Activated CD4-positive, alpha-beta T cell treated with anti-CD3 and anti-CD28 coated beads for 1 hour (primary cell): ENCODE data around the gene HADH.
"Not testable (repeated sequence)": the region's sequence is repeated elsewhere in the genome, so short reads cannot be mapped to it uniquely, and the experiment has no call there.

Experiments used
- DNase-seq: peaks from one replicate; pipeline ENCODE4 v3.0.0-alpha.2; 2020

The HADH gene

DNA sequence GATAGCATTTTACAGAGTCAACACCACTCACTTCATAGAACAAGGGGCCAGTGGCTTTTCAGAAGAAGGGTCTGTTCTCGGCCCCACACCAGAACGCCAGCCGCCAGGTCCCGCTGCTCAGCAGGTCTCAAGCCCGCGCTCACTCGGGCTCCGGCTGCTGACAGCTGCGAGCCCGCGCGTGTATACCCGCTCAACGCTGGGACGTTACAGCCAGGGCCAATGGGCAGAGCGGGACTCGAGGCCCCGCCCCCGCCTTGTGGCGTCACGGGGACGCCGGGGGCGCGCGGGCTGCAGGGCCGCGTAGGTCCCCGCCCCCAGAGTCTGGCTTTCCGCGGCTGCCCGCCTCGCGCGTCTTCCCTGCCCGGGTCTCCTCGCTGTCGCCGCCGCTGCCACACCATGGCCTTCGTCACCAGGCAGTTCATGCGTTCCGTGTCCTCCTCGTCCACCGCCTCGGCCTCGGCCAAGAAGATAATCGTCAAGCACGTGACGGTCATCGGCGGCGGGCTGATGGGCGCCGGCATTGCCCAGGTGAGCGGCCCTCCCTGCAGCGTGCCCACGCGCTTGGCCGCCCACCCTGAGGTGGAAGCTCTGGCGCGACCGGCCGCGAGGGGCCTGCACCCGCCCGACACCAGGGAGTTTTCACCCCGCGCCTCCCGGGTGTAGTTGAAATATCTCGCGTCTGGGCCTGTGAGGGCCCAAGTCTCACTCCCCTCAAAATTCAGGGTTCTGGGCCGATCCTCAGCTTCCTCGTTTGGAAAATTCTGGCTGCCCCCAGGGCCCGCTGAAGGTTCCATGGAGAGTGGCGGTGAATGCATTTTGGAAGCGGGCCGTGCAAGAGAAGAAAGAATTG, at the start of gene HADH:
TSS of gene HADH (plus strand) at position 353 of the 850 bp plus-strand sequence. CDS start at position 397, 44 bp downstream.
- DNase-seq: peak; percentile 92

DNA sequence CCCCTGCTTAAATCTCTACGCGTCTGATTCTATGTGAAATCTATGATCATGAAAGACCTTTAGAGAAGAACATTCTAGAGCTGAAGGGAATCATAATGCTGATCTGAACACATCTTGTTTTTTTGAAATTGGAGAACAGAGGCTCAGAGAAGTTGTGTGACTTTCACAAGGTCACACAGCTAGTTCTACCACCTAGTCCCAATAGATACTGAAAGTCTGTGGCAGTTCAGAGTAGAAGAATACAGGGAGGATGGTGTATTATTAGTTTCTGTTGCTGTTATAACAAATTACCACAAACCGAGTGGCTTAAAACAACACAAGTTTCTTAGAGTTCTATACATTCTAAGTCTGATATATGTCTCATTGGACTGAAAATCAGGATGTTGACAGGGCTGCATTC, 43.9 kb upstream of the HADH start:
- no peak for DNase-seq

DNA sequence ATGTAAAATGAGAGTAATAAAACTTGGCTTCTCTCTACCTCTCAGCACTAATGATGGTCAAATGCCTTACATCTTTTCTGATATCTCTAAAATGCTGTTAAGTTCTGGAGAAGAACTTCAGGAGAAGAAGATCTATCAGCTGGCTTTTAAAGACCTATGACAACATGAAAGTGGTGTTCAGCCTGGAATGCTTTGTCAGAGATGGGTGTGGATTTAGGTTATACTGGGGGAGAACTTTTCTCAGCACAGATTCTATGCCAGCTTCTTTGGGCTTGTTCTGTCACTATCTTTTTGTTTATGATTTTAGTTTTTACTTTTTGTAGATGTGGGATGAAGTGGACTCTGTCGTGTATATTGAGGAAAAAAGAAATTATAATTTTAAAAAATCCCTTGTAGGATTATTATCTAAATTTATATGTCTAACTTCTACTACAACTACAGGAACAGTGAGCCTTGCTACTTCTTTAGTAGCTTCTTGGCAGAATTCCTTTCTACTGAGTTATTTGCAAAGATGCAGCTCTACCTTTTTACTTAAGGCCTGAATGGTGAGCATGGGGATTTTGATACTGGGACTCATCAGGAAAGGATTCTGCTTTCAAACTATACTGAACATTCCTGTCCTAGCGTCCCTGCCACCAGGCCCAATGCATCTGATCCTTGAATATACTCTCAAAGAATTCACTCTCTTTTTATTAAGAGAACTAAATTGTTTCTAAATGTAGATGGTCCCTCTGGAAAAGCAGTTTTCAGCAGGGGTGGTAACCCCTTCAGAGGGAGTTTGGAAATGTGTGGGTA, 38.7 kb upstream of the HADH start:
- no peak for DNase-seq

DNA sequence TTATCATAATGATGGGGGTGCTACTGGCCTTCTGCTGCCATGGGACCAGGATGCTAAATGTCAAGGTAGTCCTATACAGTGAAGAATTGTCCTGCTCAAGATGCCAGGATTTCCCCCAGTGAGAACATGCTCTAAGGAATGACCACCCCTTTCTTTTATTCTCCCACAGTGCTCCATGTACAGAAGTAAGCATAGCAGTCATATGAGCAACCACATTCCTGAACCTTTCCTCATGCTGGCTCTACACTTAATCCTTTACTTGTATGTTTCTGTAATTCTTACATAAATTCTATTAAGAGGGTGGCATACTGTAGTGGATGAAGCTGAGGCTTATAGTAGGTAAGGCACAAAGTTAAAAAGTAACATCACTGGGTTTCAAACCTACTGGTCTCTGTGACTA, 38.1 kb upstream of the HADH start:
- DNase-seq: no peak

DNA sequence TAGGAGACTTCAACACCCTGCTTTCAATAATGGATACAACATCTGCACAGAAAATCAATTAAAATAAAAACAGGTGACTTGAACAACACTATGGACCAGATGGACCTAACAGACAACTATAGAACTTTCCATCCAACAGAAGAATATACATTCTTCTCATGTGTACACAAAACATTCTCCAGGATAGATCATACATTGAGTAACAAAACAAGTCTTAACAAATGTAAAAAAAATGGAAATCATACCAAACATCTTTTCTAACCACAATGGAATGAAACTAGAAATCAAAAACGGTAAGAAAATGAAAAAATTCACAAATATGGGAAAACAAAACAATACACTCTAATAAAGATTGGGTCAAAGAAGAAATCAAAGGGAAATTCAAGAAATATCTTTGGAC, 33.7 kb upstream of the HADH start:
- no peak for DNase-seq

DNA sequence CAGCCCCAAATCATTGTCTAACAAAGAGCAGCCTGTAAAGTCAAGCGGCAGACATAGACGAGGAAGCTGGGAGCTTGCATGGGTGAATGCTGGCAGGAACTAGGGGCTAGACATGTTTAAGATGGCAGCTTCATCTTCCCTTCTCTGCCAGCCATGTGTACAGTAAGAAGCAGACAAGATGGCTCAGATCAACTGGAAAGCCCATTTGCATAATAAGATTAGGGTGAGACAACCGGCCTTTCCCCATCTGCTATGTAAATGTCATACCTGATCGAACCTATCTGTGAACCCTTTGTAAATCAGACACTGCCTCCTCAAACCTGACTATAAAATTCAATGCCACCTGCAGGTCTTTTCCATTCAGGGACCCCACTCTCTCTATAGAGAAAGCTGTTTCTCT, 22.8 kb upstream of the HADH start:
- no peak for DNase-seq

DNA sequence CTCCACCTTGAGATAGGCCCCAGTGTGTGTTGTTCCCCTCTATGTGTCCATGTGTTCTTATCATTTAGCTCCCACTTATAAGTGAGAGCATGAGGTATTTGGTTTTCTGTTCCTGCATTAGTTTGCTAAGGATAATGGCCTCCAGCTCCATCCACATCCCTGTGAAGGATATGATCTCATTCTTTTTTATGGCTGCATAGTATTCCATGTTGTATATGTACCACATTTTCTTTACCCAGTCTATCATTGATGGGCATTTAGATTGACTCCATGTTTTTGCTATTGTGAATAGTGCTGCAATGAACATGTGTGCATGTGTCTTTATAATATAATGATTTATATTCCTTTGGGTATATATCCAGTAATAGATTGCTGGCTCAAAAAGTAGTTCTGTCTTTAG, 22.2 kb upstream of the HADH start:
- DNase-seq: not testable (repeated sequence)

DNA sequence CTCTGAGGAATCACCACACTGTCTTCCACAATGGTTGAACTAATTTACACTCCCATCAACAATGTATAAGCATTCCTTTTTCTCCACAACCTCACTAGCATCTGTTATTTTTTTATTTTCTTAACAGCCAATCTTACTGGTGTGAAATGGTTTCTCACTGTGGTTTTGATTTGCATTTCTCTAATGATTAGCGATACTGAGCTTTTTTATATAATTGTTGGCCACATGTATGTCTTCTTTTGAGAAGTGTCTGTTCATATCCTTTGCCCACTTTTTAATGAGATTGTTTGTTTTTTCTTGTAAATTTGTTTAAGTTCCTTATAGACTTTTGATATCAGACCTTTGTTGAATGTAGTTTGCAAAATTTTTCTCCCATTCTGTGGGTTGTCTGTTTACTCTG, 21.8 kb upstream of the HADH start:
- DNase-seq: not testable (repeated sequence)

DNA sequence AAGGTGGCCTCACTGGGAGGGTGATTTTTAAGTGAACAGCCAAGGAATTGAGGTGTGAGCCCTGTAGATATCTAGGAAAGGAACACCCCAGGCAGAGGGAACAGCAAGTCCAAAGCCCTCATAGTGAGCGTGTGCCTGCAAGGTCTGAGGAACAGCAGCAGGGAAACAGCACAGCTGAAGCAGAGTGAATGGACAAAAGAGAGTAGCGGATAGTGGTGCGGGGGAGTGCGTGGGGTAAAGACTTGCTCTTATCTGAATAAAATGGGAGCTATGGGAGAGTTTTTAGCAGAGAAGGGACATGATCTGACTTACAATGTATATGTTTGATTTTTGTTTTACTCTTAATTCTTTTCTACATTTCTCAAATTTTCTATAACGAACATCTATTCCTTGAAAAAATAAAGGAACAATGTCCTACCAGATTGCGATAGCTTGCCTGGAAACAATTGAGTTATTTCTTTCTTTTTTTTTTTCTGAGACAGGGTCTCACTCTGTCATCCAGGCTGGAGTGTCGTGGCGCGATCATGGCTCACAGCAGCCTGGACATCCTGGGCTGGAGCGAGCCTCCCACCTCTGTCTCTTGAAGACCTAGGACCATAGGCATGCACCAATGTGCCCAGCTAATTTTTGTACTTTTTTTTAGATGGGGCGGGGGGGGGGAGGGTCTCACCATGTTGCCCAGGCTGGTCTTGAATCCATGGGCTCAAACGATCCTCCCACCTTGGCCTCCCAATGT, 19.5 kb upstream of the HADH start:
- DNase-seq: no peak

DNA sequence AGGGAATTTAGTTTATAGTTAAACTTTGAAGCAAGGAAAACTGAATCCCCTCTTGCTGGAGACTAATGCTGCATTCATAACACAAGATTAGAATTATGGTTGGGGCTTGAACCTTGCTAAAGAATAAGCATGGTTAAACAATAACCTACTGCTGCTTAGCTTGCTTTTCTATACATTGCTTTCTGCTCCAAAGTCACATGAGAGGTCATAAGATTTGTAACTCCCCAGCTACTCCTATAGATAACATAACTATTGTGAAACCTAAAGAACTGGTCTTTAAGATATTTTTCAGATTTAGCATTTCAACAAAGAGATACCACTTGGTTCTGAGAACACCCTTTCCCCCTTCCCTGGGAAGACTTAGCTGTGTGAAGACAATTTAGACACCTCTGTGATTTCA, 17.1 kb upstream of the HADH start:
- no peak for DNase-seq

DNA sequence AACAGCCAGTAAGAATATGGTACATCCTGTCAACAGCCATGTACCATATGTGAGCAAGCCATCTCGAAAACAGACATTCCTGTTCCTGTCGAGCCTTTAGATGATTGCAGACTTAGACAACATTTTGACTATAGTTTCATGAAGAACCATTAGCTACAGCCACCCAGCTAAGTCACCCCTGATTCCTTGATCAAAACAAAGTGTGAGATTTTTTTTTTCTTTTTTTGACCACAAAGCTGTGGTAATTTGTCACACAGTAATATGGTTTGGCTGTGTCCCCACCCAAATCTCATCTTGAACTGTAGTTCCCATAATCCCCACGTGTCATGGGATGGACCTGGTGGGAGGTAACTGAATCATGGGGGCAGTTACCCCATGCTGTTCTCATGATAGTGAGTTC, 15.2 kb upstream of the HADH start:
- no peak for DNase-seq

DNA sequence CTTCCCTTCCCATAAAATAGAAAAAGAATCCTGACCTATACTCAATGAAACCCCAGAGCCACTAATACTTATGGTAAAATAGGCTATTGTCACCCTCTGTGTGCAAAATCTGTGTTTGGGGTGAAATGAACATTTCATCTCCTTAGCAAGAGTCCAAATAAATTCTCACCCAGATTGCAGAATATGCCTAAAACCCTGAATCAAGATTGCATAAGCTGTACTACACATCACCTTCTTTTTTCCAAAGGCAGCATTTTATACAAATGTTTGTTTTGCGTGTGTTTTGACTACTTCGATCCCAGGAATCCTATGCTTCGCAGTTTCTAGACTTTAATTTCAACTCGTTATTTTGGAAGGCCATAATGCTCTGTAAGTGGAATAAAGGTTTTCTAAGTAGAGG, 12.2 kb upstream of the HADH start:
- no peak for DNase-seq

DNA sequence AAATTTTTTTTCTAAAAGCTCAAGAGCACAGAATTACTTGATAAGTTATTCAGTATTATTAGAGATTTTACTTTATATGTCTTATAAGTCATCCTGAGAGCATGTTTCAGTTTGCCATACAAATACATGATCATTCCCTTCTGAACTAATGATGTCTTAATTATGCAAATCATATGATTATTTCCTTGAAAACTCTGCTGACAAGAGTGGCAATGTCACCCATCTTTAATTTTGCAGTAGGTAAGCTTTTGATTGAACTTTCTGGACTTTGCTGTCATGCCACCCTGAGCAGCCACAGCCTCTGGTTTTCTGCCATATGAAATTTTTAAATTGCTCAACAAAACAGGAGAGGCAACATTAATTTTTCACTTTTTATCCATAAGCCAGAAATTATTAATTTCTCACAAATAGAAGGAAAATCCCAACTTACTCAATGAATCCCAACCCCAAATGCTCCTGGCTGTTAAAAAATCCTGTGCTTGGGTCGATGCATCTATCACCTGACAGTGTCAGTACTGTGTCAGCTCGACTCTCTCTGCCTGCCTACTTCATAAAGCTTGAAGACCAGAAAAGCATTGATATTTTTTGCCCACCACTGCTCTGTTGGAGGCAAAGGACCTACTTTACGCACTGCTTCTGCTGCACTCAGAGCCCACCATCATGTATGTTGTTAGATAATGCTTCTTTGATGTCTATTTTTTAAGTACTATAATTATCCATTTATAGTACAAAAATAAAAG, 11.6 kb upstream of the HADH start:
- DNase-seq: no peak

DNA sequence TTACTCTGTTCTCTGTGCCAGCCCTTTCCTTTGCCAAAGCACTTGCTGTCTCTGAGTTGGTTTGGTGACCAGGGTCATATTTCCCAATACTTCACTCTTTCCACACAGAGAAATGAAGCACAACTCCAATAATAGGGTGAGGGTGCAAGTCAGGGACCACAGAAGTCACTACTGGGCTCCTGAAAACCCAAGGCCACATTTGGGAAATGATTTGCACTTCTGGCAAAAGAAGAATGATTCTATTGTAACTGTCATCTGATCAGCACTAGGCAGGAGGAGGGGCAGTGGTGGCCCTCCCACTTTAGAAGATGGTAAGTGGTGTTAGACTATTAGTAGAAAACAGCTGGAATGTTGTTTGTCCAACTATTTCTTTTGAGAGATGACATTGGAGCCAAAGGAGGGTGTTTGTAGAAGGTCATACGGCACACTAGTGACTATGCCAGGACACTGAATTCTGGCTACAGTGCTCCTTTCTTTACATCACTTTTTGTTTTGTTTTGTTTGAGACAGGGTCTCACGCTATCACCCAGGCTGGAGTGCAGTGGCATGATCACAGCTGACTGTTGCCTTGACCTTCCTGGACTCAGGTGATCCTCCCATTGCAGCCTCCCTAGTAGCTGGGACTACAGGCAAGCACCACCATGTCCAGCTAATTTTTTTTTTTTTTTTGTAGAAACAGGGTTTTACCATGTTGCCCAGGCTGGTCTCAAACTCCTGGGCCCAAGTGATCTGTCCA, 10.8 kb upstream of the HADH start:
- no peak for DNase-seq

DNA sequence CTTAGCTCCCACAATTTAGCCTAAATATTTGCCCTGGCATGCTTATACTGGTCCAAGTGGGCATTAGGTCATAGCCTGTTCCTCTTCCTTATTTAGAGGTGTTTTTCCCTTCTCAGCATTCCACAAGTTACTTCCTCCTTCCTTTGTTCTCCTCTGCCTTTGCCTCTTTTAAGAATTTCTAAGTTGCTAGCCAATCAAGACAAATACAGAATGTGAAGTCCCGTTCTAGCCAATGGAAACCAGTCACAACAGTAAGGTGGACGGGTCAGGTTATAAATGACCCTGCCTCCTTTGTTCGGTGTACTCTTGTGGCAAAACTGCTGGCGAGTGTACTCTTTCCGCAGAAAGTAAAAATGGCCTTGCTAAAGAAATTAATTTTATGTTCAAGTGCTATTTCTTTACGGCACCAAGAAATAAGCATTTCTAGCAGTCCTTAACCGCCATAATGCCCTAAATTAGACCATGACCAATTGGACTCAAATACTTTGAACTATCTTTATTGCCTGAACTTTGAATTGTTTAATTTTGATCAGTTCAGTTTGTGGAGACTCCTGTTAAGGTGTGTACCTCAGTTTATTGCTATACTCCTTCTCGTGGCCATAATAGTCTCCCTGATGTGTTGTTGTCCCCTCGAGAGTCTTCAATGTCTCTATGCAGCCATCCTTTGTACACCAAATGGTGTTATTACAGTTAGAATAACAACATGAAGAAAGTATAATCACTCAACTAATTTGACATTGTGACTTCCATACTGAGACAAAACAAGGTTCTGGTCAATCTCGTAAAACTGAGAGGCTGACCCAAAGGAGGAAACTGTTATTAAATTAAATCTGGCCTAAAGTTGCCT, 1.6 kb upstream of the HADH start:
- DNase-seq: no peak

DNA sequence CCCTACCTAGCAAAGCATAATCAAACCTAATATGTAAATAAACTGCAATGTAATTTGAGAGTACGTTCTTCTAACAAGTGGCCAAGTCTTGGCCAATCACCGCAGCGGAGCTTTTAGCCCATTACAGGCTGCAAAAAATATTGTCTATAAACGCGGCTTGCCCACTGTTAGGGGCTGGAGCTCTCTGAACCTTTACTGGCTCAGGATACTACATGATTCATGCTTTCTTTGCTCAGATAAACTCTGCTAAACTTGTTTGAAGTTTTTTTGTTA, 990 bp upstream of the HADH start:
- no peak for DNase-seq

DNA sequence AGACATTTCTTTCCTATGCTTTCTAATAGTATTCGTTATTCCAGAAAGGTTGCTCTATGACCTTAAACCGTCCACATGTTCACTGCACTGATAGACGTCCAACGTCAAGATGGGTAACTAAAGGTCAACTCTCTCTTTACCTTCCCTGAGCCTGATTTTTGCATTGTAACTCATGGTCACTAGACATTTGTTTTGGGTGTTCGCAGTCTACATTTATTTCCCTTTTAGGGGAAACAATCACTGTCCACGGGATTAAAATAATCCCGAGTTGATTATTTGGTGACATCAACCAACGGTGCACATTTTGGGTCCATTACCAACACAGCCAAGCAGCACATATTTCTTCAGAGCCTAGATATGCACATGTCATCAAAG, 540 bp upstream of the HADH start:
- DNase-seq: no peak

DNA sequence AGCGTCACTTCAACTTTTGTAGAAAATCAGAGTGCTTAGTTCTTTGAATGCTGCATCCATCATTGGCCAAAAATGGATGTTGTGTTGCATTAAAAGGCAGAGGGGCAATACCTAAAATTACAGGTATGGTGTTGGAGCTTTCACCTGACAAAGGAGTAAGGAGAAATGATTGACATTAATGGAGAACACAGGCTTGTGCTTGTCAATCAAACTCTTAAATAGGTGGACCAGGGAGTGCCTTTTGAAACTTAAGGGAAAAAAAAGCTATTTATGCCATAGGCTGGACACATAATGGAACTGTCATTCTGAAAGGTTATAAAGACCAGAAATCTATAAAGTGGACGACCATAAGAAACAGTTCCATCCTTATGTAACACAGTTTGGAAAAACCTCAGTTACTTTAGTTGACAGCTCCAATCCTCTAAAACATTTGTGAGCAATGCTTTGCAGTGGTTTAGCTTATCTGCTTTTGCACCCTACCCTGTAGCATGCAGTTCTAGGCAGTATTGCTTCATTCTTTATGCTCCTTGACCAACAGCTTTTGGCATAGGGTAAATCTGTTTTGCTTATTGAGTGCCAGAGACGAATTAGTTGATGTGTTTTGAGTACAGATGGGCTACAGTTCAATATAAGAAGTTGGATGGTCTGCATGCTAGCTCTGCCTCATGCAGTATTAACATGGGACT, 2.4 kb downstream of the HADH start:
- no peak for DNase-seq

DNA sequence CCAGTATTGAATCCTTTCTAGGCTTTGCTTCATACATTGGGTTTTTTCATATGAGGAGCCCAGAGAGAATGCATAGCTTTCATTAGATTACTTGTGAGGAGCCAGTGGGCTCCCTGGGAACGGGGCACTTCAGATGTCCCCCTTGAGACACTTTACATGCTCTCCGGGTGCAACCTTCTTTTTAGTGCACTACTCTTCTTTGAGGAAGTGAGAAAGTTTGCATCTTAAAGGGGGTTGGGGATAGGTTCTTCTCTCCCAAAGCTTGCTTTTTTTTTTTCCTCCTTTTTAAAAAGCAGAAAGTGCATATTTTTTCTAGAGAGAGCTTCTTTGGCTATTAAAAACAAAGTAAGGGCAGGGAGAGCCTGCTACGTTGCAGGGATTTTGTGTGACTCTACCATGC, 4.3 kb downstream of the HADH start:
- DNase-seq: no peak

DNA sequence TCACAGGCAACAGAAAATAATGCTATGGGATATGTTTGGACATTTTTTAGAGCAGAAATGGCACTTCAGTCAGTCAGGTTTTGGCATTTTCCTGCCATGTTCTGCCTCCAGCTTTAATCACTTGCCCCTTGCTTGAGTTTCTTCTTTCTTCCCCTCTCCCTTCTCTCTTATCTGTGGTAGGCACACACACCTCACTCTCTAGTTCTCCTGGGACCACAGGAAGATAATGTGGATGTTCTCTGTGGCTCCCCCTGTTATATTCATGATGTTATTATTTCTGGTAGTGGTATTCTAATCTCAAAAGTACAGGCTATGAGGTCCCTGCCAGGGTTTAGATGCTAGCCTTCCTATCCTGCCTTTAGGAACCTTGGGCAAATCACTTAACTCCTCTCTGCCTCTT, 5.2 kb downstream of the HADH start:
- DNase-seq: no peak
